Type B pancreatic cell (in vitro differentiated cells): ENCODE measurements around the gene ADAMTSL5. TPM values are rescaled to one million over a fixed set of nuclear protein-coding genes. Genes with fewer than 3 reads are reported as not detected.

Experiments
- DNase-seq: peaks from one replicate; pipeline ENCODE4 v3.0.0; 2021; ENCODE audit warnings: mixed read lengths; ENCODE audit not compliant: unreplicated experiment; ENCODE audit errors: extremely low spot score
- H3K27ac Mint-ChIP-seq: 2 replicates; pipeline ENCODE4 v1.8.0; 2021; ENCODE audit warnings: mild to moderate bottlenecking, mixed read lengths
- H3K27me3 Mint-ChIP-seq: 2 replicates; pipeline ENCODE4 v1.8.0; 2021; ENCODE audit warnings: mixed read lengths
- H3K36me3 Mint-ChIP-seq: 2 replicates; pipeline ENCODE4 v1.8.0; 2021; ENCODE audit warnings: mixed read lengths
- H3K4me1 Mint-ChIP-seq: one replicate; pipeline ENCODE4 v1.8.0; 2021; ENCODE audit warnings: mixed read lengths; ENCODE audit not compliant: unreplicated experiment
- H3K4me3 Mint-ChIP-seq: 2 replicates; pipeline ENCODE4 v1.8.0; 2021; ENCODE audit warnings: mild to moderate bottlenecking, mixed read lengths
- H3K9me3 Mint-ChIP-seq: 2 replicates; pipeline ENCODE4 v1.8.0; 2021; ENCODE audit warnings: mixed read lengths
- total RNA-seq: library from RNA; stranded (reverse); gene quantifications from 2 replicates; pipeline ENCODE4 v1.2.1, GENCODE V29; 2021; ENCODE audit warnings: low replicate concordance
- TF ChIP-seq, protein P1 (sequence below): fragments of 200-600 bp; sonication (generic); conservative IDR thresholded peaks from 2 replicates; pipeline ENCODE4 v1.5.0; 2021; ENCODE audit warnings: antibody characterized with exemption, mild to moderate bottlenecking

ADAMTSL5 gene
- total RNA-seq, 1 donor from 2014 or later: 3.4 TPM

DNA sequence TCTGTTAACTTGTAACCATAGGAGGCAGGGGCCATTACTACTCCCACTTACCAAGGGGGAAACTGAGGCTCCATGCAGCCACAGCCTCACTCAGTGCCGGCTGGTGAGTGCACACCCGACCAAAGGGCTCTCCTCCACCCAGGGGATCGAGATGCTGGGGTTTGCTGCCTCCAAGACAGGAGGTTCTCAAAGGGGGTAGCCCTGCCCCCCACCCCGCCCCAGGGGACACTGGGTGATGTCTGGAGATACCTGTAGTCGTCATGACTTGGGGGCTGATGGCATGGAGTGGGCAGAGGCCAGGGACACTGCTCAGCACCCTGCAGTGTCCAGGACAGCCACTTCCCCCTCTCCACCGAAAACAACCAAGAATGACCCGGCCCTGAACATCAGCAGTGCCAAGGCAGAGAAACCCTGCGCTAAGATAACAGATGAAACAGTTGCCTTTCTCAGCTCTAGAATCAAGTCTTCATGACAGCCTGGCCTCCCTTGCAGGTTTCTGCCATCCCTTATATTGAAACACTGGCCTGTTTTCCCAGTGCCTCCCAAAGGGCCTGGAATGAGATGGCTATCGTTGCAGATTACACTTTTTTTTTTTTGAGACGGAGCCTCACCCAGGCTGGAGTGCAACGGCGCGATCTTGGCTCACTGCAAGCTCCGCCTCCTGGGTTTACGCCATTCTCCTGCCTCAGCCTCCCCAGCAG, 18.6 kb downstream of the ADAMTSL5 start:
- no peak overlapping the region for H3K4me3 Mint-ChIP-seq
- H3K27ac Mint-ChIP-seq: no peak overlapping the region
- no peaks in the 10 kb centered on the region for H3K36me3 Mint-ChIP-seq
- H3K4me1 Mint-ChIP-seq: peaks cover 8% of the 10 kb centered on the region
- DNase-seq: no peak
- TF ChIP-seq, protein P1, sequence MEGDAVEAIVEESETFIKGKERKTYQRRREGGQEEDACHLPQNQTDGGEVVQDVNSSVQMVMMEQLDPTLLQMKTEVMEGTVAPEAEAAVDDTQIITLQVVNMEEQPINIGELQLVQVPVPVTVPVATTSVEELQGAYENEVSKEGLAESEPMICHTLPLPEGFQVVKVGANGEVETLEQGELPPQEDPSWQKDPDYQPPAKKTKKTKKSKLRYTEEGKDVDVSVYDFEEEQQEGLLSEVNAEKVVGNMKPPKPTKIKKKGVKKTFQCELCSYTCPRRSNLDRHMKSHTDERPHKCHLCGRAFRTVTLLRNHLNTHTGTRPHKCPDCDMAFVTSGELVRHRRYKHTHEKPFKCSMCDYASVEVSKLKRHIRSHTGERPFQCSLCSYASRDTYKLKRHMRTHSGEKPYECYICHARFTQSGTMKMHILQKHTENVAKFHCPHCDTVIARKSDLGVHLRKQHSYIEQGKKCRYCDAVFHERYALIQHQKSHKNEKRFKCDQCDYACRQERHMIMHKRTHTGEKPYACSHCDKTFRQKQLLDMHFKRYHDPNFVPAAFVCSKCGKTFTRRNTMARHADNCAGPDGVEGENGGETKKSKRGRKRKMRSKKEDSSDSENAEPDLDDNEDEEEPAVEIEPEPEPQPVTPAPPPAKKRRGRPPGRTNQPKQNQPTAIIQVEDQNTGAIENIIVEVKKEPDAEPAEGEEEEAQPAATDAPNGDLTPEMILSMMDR: no peak
- H3K9me3 Mint-ChIP-seq: no peaks in the 10 kb centered on the region
- H3K27me3 Mint-ChIP-seq: peaks cover 17% of the 10 kb centered on the region

DNA sequence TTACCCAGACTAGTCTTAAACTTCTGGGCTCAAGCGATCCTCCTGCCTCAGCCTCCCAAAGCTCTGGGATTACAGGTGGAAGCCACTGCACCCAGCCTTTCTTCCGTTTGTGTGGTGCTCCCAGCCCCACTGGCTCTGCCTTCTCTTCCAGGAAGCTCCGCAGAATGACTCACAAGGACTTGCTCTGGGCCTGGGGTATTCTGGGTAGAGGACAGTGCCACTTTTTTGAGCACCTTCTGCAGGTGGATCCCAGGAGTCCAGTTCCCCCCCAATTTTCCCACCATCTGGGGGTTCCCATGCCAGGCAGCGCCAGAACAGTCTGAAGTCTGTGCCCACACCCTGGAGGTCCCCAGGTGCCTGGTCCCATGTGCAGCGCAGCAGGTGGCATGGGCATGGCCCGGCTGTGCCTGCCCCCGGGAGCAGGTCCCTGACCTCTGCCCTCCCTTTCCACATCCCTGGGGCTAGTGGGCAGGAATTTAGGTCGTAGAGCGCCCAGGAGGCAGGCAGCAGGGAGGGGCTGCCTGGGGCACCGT, 20.3 kb downstream of the ADAMTSL5 start:
- H3K27ac Mint-ChIP-seq: no peak overlapping the region
- H3K36me3 Mint-ChIP-seq: no peaks in the 10 kb centered on the region
- no peak for DNase-seq
- H3K27me3 Mint-ChIP-seq: peaks cover 17% of the 10 kb centered on the region
- no peaks in the 10 kb centered on the region for H3K9me3 Mint-ChIP-seq
- TF ChIP-seq, protein P1: no peak
- peaks cover 8% of the 10 kb centered on the region for H3K4me1 Mint-ChIP-seq
- H3K4me3 Mint-ChIP-seq: peak overlapping the region; percentile 85

DNA sequence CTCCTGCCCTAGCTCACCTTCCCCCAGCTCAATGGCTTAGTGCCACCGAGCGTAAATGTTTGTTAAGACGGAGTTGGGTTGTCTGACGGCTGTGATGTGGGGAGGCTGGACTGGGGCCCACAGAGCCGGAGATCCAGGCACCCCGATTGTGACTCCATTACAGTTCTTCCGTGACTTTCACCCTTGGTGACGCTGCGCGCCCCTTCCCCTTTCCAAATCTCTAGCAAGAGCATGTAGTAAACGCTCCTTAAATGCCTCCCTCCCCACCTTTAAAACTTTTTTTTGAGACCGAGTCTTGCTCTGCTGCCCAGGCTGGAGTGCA, 21.0 kb downstream of the ADAMTSL5 start:
- Mint-ChIP-seq H3K36me3 (no peaks in the 10 kb centered on the region), H3K4me1 (peaks cover 8% of the 10 kb centered on the region), H3K27ac (peak overlapping the region; percentile 70), H3K27me3 (peaks cover 17% of the 10 kb centered on the region), H3K9me3 (no peaks in the 10 kb centered on the region), H3K4me3 (peak overlapping the region; percentile 85)
- no peak for DNase-seq
- TF ChIP-seq, protein P1: no peak

DNA sequence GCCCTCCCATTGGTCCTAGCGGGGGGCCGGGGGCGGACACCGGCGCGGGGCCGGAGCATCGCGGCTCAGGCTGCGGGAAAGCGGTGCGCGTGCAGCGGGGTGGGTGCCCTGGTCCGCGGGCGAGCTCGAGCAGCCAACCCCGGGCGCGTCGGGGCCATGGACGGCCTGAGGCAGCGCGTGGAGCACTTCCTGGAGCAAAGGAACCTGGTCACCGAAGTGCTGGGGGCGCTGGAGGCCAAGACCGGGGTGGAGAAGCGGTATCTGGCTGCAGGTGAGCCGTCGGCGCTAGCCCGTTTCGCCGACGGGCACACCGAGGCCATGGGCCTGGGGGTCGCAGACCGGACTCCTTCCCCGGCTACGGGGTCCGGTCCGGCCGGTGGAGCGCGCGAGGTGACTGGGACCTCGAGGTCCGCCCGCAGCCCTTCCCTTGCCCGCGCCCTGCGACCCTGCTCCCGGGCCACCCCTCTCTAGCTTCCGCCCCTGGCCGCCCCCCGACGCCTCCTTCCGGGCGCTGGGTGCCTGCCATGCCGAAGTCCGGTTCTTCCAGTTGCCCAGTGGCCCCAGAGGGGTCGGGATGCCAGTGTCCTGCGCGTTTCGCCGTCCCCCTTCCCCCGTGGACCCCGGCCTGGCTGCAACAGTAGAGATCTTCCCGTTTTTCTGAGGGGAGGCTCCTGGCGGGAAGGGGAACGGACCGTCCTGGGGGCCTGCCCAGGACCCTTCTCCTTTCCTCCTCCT, 21.5 kb downstream of the ADAMTSL5 start, which contains the start of gene REEP6:
TSS of gene REEP6 (plus strand) at position 68 of the 735 bp plus-strand sequence. CDS start at position 157, 89 bp downstream.
- DNase-seq: peak; percentile 72
- Mint-ChIP-seq H3K9me3 (no peaks in the 10 kb centered on the region), H3K27ac (peak within 1 kb of the TSS; percentile 97), H3K4me3 (peak within 1 kb of the TSS; percentile 96), H3K4me1 (peaks cover 4% of the 10 kb centered on the region), H3K27me3 (peaks cover 17% of the 10 kb centered on the region), H3K36me3 (no peaks in the 10 kb centered on the region)
- TF ChIP-seq, protein P1: no peak

DNA sequence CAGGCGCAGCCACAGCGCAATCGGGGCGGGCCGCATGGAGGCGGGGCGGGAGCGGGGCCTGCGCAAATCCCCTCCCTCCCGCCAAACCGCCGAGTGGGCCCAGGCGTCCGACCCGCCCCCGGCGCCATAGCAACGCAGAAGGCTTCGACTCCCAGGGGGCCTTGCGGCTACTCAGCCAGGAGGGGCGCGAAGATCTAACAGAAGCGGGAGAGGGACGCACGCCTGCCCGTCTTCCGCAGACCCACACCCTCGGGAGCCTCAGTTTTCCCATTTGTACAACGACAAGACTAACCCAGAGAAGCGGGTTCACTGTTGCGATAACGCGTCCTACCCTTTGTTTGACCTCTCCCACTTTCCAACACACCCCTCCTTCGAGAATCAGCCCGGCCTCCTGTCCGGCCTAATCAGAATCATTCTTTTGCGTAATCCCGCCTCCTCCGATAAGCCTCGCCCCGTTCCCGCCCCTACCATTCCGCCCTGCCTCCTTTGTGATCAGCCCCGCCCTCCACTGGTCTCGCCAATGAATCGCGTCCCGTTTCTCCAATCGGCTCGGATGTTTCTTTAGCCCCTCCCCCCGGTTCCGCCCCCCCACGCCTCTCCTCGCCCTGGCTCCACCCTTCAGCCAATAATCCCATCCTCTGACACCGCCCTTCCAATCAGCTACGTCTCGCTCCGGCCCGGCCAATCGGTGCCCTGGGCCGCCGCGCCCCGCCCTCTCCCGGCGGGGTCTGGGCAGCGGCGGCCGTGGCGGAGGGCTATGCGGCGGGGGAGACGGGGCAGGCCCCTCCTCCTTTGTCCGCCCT, 22.3 kb downstream of the ADAMTSL5 start, which contains the start of gene PCSK4:
TSS of gene PCSK4 (minus strand) at position 40 of the 803 bp plus-strand sequence. CDS start at position 36, 4 bp downstream.
- no peaks in the 10 kb centered on the region for H3K9me3 Mint-ChIP-seq
- DNase-seq: peak; percentile 98
- peaks cover 17% of the 10 kb centered on the region for H3K27me3 Mint-ChIP-seq
- no peaks in the 10 kb centered on the region for H3K36me3 Mint-ChIP-seq
- peak within 1 kb of the TSS; percentile 97 for H3K27ac Mint-ChIP-seq
- peaks cover 4% of the 10 kb centered on the region for H3K4me1 Mint-ChIP-seq
- H3K4me3 Mint-ChIP-seq: peak within 1 kb of the TSS; percentile 96
- TF ChIP-seq, protein P1: no peak
